ENCODE data around the gene AFMID. TPM values are rescaled to one million over a fixed set of nuclear protein-coding genes. Genes with fewer than 3 reads are reported as not detected.

AFMID gene
- polyA plus RNA-seq, 3 donors = 17.2 to 33.7 (median 21.7) TPM

GRCh38 chr17:78206298-78206697, 19.1 kb downstream of the AFMID start:
- no peak overlapping the region for H3K27ac ChIP-seq (ENCODE audit: low read depth, low read length)
- WGBS, 3 donors = 66 to 72% (median 71%) methylated on average over 7 of the region's 7 CpGs

- H3K27ac ChIP-seq (ENCODE audit: low read depth, low read length) = no peak overlapping the region
- 73 to 81% (median 75%) methylated on average over 3 of the region's 3 CpGs for WGBS, 3 donors
Observed at GRCh38 chr17:78208486-78208885, 21.3 kb downstream of the AFMID start.

GRCh38 chr17:78210111-78210510, 22.9 kb downstream of the AFMID start:
- 78 to 83% (median 79%) methylated on average over 10 of the region's 10 CpGs for whole genome bisulfite sequencing, 3 donors

GRCh38 chr17:78211032-78211431, 23.9 kb downstream of the AFMID start:
- no peak overlapping the region for H3K27ac ChIP-seq (ENCODE audit: low read depth, low read length)
- WGBS, 3 donors = 52 to 82% (median 75%) methylated on average over 11 of the region's 11 CpGs

More at GRCh38 chr17:78210111-78210510, 22.9 kb downstream of the AFMID start:
- no peak overlapping the region for H3K27ac ChIP-seq (ENCODE audit: low read depth, low read length)

- 0 to 2% (median 1%) methylated on average over 47 to 60 of the region's 60 CpGs for WGBS, 3 donors
- H3K27ac ChIP-seq (ENCODE audit: low read depth, low read length) = no peak within 1 kb of the TSS
Observed at GRCh38 chr17:78214016-78214705, 27.0 kb downstream of the AFMID start, which contains the start of gene BIRC5. TSS of gene BIRC5 (plus strand) at chr17:78214253. CDS start at chr17:78214317, 64 bp downstream.

- 18 to 21% (median 19%) methylated on average over 5 of the region's 5 CpGs for WGBS, 3 donors
- no peak overlapping the region for H3K27ac ChIP-seq (ENCODE audit: low read depth, low read length)
Observed at GRCh38 chr17:78214706-78215061, 27.5 kb downstream of the AFMID start.

GRCh38 chr17:78219396-78220150, 32.4 kb downstream of the AFMID start:
- H3K27ac ChIP-seq (ENCODE audit: low read depth, low read length) = no peak overlapping the region
- 90 to 94% (median 91%) methylated on average over 11 of the region's 11 CpGs for WGBS, 3 donors

GRCh38 chr17:78223061-78223460, 35.9 kb downstream of the AFMID start:
- whole genome bisulfite sequencing, 3 donors = 56 to 88% (median 70%) methylated on average over 4 of the region's 4 CpGs

GRCh38 chr17:78223765-78224164, 36.6 kb downstream of the AFMID start:
- 73 to 87% (median 79%) methylated on average over 3 of the region's 3 CpGs for WGBS, 3 donors
- no peak overlapping the region for H3K27ac ChIP-seq (ENCODE audit: low read depth, low read length)

More at GRCh38 chr17:78223061-78223460, 35.9 kb downstream of the AFMID start:
- no peak overlapping the region for H3K27ac ChIP-seq (ENCODE audit: low read depth, low read length)

GRCh38 chr17:78224231-78225087, 37.3 kb downstream of the AFMID start:
- H3K27ac ChIP-seq (ENCODE audit: low read depth, low read length) = no peak overlapping the region
- 80 to 88% (median 87%) methylated on average over 27 of the region's 27 CpGs for WGBS, 3 donors

GRCh38 chr17:78225088-78225865, 38.1 kb downstream of the AFMID start:
- H3K27ac ChIP-seq (ENCODE audit: low read depth, low read length) = no peak overlapping the region
- 95 to 97% (median 96%) methylated on average over 16 of the region's 16 CpGs for WGBS, 3 donors

GRCh38 chr17:78226055-78226758, 39.0 kb downstream of the AFMID start:
- no peak overlapping the region for H3K27ac ChIP-seq (ENCODE audit: low read depth, low read length)
- 70 to 77% (median 71%) methylated on average over 12 of the region's 12 CpGs for WGBS, 3 donors

GRCh38 chr17:78226759-78227454, 39.7 kb downstream of the AFMID start:
- H3K27ac ChIP-seq (ENCODE audit: low read depth, low read length) = no peak overlapping the region
- WGBS, 3 donors = 42 to 73% (median 50%) methylated on average over 20 of the region's 20 CpGs

- no peak overlapping the region for H3K27ac ChIP-seq (ENCODE audit: low read depth, low read length)
- WGBS, 3 donors = 62 to 78% (median 72%) methylated on average over 10 of the region's 10 CpGs
Observed at GRCh38 chr17:78227455-78227916, 40.3 kb downstream of the AFMID start.

- H3K27ac ChIP-seq (ENCODE audit: low read depth, low read length) = no peak overlapping the region
- WGBS, 3 donors = 77 to 89% (median 89%) methylated on average over 4 of the region's 4 CpGs
Observed at GRCh38 chr17:78228176-78228575, 41.0 kb downstream of the AFMID start.

GRCh38 chr17:78230252-78230962, 43.2 kb downstream of the AFMID start:
- WGBS, 3 donors = 35 to 79% (median 72%) methylated on average over 13 of the region's 13 CpGs
- H3K27ac ChIP-seq (ENCODE audit: low read depth, low read length) = no peak overlapping the region

Data from adipose tissue (tissue), 3 donors.